ENCODE results near the gene TMEM242. TPM values are rescaled to one million over a fixed set of nuclear protein-coding genes. Genes with fewer than 3 reads are reported as not detected.

The TMEM242 gene
- total and polyA plus RNA-seq, 10 of the 15 experiments (the other 5 are each of a cell fraction or from before 2014, with no cell fraction given): 2.8 to 9.8 (median 5.5) TPM

DNA sequence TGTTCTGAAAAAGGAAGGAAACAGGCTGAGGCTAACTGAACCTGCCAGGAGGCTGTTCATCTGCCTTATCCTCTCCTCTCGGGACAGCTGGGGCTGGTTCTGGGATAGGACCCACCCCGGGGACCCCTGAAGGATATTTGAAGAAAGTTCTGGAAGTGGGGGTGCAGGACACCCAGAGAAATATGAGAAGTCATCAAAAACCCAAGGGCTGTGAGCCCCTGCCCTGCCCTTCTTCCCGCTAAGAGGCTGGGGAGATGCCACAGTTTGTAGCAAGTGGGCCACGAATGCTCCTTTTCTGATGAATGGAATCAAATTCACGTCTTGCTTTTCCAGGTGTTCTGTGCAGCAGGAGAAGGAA is 37.9 kb downstream of the TMEM242 start:
- no peak overlapping the region for H3K4me2 ChIP-seq (ENCODE audit: control insufficient read depth, insufficient read depth)
- no peak for ATAC-seq
- no peak overlapping the region for H2AFZ ChIP-seq (ENCODE audit: control insufficient read depth, low read depth, low read length)
- no peaks in the 10 kb centered on the region for H4K20me1 ChIP-seq (ENCODE audit: control insufficient read depth, insufficient read depth)
- in situ Hi-C loops (cut with MboI): no loop called here
- no peak for DNase-seq (ENCODE audit: low read depth, low spot score)
- intact Hi-C loops (cut with micrococcal nuclease; ENCODE audit: unreplicated experiment): no loop called here
- peaks cover 0 to 4% of the 10 kb centered on the region in 2 experiments; a peak in 2 of 4 replicates for H3K36me3 ChIP-seq (ENCODE audit: control insufficient read depth in 2 of 2, insufficient read depth in 2 of 2, low read length in 1 of 2)
- H3K9ac ChIP-seq (ENCODE audit: control insufficient read depth, insufficient read depth, low read length): no peak overlapping the region
- 33% methylated on average over 5 of the region's 5 CpGs for WGBS (ENCODE audit: insufficient coverage, insufficient replicate concordance, low lambda C conversion rate, missing lambda C conversion rate)
- no peak for FAIRE-seq
- H3K27me3 ChIP-seq (replicated peaks in 1 of 2; ENCODE audit: control insufficient read depth in 2 of 2, insufficient read depth in 2 of 2, low read length in 1 of 2): no peaks in the 10 kb centered on the region
- ChIA-PET SMC1A (ENCODE audit: uncharacterized antibody, unreplicated experiment) (no interaction called here), POLR2A (no interaction called here), RAD21 (ENCODE audit: unreplicated experiment) (no interaction called here), CTCF (interaction anchor here (1.3 kb wide), 1 partner anchor 8 kb away, joined by 3 read pairs; no protein-coding TSS in a partner anchor)
- no peaks in the 10 kb centered on the region for H3K9me3 ChIP-seq (replicated peaks; ENCODE audit: control insufficient read depth, insufficient read depth, low read length)
- H3K4me1 ChIP-seq (ENCODE audit: control insufficient read depth, insufficient read depth, low read length): no peaks in the 10 kb centered on the region
- no peak overlapping the region for H3K27ac ChIP-seq (ENCODE audit: control insufficient read depth, insufficient read depth)
- no peak overlapping the region for H3K4me3 ChIP-seq
- H3K79me2 ChIP-seq (ENCODE audit: control insufficient read depth, insufficient read depth, low read length): no peaks in the 10 kb centered on the region
- no TSS peak for BruUV-seq (replicated peaks)
- TF ChIP-seq, protein P1, sequence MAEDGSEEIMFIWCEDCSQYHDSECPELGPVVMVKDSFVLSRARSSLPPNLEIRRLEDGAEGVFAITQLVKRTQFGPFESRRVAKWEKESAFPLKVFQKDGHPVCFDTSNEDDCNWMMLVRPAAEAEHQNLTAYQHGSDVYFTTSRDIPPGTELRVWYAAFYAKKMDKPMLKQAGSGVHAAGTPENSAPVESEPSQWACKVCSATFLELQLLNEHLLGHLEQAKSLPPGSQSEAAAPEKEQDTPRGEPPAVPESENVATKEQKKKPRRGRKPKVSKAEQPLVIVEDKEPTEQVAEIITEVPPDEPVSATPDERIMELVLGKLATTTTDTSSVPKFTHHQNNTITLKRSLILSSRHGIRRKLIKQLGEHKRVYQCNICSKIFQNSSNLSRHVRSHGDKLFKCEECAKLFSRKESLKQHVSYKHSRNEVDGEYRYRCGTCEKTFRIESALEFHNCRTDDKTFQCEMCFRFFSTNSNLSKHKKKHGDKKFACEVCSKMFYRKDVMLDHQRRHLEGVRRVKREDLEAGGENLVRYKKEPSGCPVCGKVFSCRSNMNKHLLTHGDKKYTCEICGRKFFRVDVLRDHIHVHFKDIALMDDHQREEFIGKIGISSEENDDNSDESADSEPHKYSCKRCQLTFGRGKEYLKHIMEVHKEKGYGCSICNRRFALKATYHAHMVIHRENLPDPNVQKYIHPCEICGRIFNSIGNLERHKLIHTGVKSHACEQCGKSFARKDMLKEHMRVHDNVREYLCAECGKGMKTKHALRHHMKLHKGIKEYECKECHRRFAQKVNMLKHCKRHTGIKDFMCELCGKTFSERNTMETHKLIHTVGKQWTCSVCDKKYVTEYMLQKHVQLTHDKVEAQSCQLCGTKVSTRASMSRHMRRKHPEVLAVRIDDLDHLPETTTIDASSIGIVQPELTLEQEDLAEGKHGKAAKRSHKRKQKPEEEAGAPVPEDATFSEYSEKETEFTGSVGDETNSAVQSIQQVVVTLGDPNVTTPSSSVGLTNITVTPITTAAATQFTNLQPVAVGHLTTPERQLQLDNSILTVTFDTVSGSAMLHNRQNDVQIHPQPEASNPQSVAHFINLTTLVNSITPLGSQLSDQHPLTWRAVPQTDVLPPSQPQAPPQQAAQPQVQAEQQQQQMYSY (CRISPR knock-in tag; IDR thresholded peaks at IDR 0.05): no peak
- TF ChIP-seq EGR1 (IDR thresholded peaks at IDR 0.05; ENCODE audit: borderline replicate concordance in 1 of 2, low read depth in 2 of 2, low read length in 2 of 2) (no peak), ZNF274 (IDR thresholded peaks at IDR 0.05; ENCODE audit: insufficient read depth, insufficient read length) (no peak), FOXK2 (IDR thresholded peaks at IDR 0.05) (no peak), HDAC6 (IDR thresholded peaks at IDR 0.05; ENCODE audit: unreplicated experiment) (no peak)
- TF ChIP-seq, protein P2, sequence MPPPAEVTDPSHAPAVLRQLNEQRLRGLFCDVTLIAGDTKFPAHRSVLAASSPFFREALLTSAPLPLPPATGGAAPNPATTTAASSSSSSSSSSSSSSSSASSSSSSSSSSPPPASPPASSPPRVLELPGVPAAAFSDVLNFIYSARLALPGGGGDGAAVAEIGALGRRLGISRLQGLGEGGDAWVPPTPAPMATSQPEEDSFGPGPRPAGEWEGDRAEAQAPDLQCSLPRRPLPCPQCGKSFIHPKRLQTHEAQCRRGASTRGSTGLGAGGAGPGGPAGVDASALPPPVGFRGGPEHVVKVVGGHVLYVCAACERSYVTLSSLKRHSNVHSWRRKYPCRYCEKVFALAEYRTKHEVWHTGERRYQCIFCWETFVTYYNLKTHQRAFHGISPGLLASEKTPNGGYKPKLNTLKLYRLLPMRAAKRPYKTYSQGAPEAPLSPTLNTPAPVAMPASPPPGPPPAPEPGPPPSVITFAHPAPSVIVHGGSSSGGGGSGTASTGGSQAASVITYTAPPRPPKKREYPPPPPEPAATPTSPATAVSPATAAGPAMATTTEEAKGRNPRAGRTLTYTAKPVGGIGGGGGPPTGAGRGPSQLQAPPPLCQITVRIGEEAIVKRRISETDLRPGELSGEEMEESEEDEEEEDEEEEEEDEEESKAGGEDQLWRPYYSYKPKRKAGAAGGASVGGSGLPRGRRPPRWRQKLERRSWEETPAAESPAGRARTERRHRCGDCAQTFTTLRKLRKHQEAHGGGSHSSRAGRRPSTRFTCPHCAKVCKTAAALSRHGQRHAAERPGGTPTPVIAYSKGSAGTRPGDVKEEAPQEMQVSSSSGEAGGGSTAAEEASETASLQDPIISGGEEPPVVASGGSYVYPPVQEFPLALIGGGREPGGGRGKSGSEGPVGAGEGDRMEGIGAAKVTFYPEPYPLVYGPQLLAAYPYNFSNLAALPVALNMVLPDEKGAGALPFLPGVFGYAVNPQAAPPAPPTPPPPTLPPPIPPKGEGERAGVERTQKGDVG (CRISPR knock-in tag; IDR thresholded peaks at IDR 0.05): no peak
- TF ChIP-seq, protein P3, sequence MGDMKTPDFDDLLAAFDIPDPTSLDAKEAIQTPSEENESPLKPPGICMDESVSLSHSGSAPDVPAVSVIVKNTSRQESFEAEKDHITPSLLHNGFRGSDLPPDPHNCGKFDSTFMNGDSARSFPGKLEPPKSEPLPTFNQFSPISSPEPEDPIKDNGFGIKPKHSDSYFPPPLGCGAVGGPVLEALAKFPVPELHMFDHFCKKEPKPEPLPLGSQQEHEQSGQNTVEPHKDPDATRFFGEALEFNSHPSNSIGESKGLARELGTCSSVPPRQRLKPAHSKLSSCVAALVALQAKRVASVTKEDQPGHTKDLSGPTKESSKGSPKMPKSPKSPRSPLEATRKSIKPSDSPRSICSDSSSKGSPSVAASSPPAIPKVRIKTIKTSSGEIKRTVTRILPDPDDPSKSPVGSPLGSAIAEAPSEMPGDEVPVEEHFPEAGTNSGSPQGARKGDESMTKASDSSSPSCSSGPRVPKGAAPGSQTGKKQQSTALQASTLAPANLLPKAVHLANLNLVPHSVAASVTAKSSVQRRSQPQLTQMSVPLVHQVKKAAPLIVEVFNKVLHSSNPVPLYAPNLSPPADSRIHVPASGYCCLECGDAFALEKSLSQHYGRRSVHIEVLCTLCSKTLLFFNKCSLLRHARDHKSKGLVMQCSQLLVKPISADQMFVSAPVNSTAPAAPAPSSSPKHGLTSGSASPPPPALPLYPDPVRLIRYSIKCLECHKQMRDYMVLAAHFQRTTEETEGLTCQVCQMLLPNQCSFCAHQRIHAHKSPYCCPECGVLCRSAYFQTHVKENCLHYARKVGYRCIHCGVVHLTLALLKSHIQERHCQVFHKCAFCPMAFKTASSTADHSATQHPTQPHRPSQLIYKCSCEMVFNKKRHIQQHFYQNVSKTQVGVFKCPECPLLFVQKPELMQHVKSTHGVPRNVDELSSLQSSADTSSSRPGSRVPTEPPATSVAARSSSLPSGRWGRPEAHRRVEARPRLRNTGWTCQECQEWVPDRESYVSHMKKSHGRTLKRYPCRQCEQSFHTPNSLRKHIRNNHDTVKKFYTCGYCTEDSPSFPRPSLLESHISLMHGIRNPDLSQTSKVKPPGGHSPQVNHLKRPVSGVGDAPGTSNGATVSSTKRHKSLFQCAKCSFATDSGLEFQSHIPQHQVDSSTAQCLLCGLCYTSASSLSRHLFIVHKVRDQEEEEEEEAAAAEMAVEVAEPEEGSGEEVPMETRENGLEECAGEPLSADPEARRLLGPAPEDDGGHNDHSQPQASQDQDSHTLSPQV (IDR thresholded peaks at IDR 0.05): no peak
